GM19193 (cell line): ENCODE data around the gene ADAMTS14.

Experiments
- POLR2A ChIP-seq: IDR thresholded peaks from 4 replicates; pipeline ENCODE4 v1.6.1; 2011; ENCODE audit not compliant: insufficient read depth, insufficient read length; ENCODE audit errors: extremely low read depth

Gene ADAMTS14

DNA sequence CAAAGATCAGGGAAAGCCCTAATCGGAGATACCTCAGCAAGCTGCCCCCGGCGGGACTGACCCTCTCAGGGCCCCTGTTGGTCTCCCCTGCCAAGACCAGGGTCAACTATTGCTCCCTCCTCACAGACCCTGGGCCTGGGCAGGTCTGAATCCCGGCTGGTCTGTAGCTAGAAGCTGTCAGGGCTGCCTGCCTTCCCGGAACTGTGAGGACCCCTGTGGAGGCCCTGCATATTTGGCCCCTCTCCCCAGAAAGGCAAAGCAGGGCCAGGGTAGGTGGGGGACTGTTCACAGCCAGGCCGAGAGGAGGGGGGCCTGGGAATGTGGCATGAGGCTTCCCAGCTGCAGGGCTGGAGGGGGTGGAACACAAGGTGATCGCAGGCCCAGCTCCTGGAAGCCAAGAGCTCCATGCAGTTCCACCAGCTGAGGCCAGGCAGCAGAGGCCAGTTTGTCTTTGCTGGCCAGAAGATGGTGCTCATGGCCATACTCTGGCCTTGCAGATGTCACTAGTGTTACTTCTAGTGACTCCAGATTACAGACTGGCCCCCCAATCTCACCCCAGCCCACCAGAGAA, 88.8 kb downstream of the ADAMTS14 start:
- no peak for TF ChIP-seq POLR2A

DNA sequence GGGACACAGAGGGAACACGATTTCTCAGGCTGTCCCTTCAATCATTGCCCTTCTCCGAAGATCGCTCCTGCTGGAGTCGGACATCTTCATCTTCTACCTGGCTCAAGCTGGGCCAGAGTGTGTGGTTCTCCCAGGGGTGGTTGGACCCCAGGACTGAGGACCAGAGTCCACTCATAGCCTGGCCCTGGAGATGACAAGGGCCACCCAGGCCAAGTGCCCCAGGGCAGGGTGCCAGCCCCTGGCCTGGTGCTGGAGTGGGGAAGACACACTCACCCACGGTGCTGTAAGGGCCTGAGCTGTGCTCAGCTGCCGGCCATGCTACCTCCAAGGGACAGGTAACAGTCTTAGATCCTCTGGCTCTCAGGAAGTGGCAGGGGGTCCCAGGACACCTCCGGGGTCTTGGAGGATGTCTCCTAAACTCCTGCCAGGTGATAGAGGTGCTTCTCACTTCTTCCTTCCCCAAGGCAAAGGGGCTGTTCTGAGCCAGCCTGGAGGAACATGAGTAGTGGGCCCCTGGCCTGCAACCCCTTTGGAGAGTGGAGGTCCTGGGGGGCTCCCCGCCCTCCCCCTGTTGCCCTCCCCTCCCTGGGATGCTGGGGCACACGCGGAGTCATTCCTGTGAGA, 89.5 kb downstream of the ADAMTS14 start:
- TF ChIP-seq POLR2A = no peak

DNA sequence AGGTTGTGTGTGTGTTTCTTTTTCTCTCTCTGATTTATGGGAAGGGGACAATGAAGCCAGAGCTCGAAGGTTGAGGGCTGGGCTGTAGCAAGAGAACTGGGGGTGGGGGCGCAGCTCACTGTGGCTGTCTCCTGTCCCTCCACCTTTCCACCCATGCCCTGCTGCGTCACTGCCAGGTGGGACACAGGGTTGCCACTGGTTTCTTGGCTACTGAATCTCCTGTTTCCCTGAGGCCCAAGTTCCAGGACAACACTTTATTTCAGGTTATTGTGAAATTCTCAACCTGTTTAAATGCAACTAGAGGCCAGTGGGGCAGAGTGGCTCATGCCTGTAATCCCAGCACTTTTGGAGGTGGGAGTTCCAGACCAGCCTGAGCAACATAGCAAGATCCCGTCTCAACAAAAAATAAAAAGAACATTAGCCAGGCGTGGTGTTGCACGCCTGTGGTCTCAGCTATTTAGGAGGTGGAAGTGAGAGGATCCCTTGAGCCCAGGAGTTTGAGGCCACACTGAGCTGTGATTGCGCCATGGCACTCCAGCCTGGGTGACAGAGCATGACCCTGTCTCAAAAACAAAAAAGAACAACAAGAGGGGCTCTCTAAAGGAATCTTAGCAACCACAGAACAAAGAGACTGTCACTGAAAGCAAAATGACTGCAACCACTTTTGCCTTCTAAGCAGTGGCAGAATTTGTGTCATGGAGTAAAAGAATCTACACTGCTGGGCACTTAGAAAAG, 90.3 kb downstream of the ADAMTS14 start:
- TF ChIP-seq POLR2A = no peak

GRCh38 chr10:70763567-70763966, 91.3 kb downstream of the ADAMTS14 start:
- no peak for TF ChIP-seq POLR2A

GRCh38 chr10:70765794-70766594, 93.7 kb downstream of the ADAMTS14 start:
- no peak for TF ChIP-seq POLR2A

DNA sequence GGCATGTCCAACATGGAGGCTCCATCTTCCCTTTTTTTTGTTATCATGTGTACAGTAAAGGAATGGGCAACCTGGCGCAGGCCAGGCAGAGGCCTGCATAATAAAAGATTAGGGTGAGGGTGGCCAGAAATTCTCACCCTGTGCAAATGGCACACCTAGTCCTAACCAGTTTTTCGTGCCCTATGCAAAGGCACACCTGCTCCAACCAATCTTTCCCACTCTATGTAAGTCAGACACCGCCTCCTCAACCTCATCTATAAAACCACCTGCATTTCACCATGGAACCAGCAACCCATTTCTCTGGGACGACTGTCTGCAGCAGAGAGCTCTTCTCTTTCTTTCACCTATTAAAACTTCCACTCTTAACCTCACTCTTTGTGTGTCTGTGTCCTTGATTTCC, 96.8 kb downstream of the ADAMTS14 start:
- TF ChIP-seq POLR2A = no peak

- TF ChIP-seq POLR2A = no peak
Observed at GRCh38 chr10:70770001-70770400, 97.7 kb downstream of the ADAMTS14 start.

DNA sequence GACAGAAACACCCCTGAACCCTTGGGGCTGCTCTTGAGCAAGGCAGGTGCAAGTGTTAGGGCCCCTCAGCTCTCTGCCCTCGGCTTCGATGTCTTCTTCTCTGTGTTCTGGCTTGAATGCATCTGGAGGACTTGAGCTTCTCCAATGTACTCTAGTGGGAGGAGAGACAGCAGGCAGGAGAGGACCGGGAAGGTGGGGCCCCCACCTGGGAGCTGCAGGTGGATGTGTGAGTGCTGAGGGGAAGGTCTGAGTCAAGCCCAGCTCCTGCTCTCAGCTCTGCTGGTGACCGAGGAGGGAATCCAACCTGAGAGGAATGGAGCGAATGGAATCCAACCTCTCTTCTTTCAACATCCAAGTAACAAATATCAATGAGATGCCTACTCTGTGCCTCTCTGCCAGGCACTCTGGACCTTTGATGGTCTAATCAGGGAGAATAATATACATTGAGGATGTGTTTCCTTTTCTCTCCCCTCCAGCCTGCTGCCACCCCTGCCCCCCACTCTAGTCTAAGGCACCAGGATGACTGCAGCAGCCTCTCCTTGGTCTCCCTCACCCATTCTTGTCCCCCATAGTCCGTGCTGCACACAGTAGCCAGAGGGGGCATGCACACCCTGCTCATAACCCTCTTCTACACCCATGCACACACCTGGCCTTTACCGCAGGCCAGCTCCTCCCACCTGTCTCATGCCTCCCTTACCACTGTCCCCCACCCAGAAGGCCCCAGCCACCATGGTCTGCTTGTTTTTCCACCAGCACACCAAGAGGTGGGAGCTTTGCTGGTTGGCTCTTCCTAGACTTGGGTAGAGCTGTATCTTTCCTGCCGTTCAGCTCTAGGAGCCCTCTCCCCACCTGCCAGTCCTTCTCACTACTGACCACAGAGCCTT, 99.2 kb downstream of the ADAMTS14 start:
- no peak for TF ChIP-seq POLR2A

- no peak for TF ChIP-seq POLR2A
Observed at GRCh38 chr10:70772627-70773026, 100.3 kb downstream of the ADAMTS14 start.

DNA sequence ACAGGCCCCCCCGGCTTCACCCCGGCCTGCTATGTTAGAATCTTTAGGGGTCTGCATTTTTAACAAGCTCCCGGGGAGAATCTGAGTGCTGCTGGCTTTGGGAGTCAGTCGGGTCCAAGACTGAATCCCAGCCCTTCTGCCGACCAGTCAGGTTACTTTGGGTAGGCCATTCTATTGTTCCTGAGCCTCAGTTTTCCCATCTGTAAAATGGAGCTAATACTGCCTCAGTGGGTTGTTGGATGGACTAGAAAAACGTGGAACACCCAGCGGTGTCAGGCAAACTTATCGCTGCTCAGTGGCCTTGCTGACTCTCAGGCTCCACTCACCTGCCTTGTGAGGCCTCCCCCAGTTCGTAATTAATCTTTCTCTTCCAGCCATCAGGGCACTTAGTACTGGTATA, 101.2 kb downstream of the ADAMTS14 start:
- TF ChIP-seq POLR2A = no peak

DNA sequence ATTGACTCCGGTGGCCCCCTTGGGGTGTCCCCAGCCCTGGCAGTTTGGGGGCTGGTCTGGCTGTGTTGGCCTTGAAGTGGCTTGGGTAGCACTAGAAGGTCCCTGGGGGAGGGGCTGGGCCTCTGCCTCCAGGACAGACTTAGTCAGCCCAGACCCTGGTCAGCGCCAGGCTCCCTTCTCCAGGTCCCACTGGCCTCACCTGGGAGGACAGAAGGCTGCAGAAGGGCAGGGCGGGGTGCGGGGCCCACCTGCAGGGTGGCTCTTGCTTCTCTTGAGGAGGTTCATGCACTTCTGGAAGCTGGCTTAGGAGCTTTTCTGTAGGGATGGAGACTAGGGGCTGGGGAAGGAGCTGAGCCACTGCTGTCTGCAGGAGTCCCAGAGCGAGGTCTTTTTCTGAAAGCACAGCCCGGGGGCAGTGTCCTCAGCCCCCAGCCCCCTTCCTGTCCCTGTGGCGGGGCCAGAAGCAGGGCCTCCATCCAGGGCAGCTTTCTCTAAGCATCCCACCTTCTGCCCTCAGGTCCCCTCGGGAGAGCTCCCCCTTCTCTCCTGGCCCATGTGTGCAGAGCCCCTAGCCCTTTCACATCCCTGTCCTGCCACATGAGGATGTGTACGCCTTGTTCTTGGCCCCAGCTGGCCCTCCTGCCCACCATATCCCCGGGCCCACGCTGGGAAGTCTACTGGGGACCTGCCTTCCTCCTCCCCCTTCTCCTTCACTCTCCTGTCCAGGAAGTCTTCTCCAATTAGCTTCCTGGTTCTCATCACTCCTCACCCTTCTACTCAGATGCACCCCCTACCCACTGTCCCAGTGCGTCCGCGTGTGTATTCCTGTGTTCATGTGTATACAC, 101.9 kb downstream of the ADAMTS14 start:
- no peak for TF ChIP-seq POLR2A

DNA sequence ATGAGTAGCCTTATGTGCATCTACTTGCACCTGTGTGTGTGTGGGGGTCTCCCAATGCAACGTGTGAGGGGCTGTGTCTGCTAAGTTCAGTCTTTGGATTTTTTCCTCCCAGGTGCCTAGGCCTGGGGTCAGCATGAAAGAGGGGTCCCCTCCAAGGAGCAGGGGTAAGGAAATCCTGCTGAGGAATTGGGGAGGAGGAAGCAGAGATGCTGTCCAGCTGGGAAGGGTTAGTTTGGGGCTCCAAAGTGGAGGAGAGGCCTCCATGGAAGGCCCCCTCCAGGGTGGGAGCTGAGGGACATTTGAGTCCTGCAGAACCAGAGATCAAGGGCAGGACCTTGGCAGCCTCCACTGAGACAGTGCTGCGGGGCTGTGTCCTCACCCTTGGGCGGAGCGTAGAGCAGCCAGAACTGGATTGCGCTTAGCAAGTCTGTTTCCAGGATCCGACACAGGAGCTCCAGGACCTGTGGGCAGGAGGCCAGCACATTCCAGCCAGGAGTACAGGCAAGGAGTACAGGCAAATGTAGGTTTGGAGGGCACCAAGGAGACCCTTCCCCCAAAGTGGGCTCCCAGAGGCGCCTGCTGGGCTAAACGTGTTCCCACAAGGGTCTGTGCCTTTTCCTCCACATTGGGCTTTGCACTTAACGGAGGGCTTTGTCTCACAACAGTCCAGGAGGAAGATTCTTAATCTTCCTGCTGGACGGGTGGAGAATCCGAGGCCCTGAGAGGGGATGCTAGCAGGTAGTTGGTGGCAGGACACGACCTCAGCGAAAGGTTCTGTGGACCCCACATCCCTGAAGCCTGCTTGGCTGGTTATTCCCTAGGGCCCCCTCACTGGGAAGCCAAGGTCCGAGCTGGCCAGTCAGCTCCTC, 102.7 kb downstream of the ADAMTS14 start:
- no peak for TF ChIP-seq POLR2A
